ENCODE measurements around the gene BAAT.
"Not testable (repeated sequence)": the region's sequence is repeated elsewhere in the genome, so short reads cannot be mapped to it uniquely, and the experiment has no call there.

Gene BAAT

GRCh38 chr9:101359679-101360078 is 25.1 kb downstream of the BAAT start:
- no peak for DNase-seq

- DNase-seq, result no peak
These were observed 28.2 kb downstream of the BAAT start for GRCh38 chr9:101356619-101357018.

- DNase-seq, result no peak
These were observed 29.8 kb downstream of the BAAT start for GRCh38 chr9:101354765-101355708.

- DNase-seq, result no peak
These were observed 30.6 kb downstream of the BAAT start for GRCh38 chr9:101354143-101354764.

- no peak for DNase-seq
These were observed 31.1 kb downstream of the BAAT start for GRCh38 chr9:101353683-101354082.

- no peak for DNase-seq
These were observed 31.8 kb downstream of the BAAT start for GRCh38 chr9:101352892-101353463.

- DNase-seq, result no peak
These were observed 34.5 kb downstream of the BAAT start for GRCh38 chr9:101350285-101350684.

- no peak for DNase-seq
These were observed 42.2 kb downstream of the BAAT start for GRCh38 chr9:101342595-101342994.

GRCh38 chr9:101341958-101342357 is 42.8 kb downstream of the BAAT start:
- DNase-seq, result no peak

- no peak for DNase-seq
These were observed 47.6 kb downstream of the BAAT start for GRCh38 chr9:101337237-101337636.

- no peak for DNase-seq
These were observed 48.7 kb downstream of the BAAT start for GRCh38 chr9:101336091-101336490.

GRCh38 chr9:101333926-101334702 is 50.7 kb downstream of the BAAT start:
- DNase-seq, result no peak

GRCh38 chr9:101333490-101333889 is 51.3 kb downstream of the BAAT start:
- DNase-seq, result no peak

GRCh38 chr9:101332362-101332761 is 52.4 kb downstream of the BAAT start:
- no peak for DNase-seq

GRCh38 chr9:101327422-101327909 is 57.3 kb downstream of the BAAT start:
- DNase-seq, result not testable (repeated sequence)

GRCh38 chr9:101326501-101326900 is 58.3 kb downstream of the BAAT start:
- no peak for DNase-seq

- DNase-seq, result no peak
These were observed 58.8 kb downstream of the BAAT start for GRCh38 chr9:101326035-101326434.

- DNase-seq, result no peak
These were observed 59.8 kb downstream of the BAAT start for GRCh38 chr9:101325053-101325452.

GRCh38 chr9:101324245-101324804 is 60.5 kb downstream of the BAAT start:
- DNase-seq, result no peak

GRCh38 chr9:101323129-101323528 is 61.7 kb downstream of the BAAT start:
- no peak for DNase-seq

GRCh38 chr9:101317735-101318134 is 67.1 kb downstream of the BAAT start:
- DNase-seq, result no peak

- DNase-seq, result no peak
These were observed 69.7 kb downstream of the BAAT start for GRCh38 chr9:101315112-101315450.

- no peak for DNase-seq
These were observed 72.1 kb downstream of the BAAT start for GRCh38 chr9:101312661-101313060.

Measured in fibroblast of skin of right quadriceps (primary cell).